ENCODE data around the gene KSR1. TPM values are rescaled to one million over a fixed set of nuclear protein-coding genes. Genes with fewer than 3 reads are reported as not detected.

KSR1 gene
- total RNA-seq, 4 donors from 2014 or later: 10.0 to 15.2 (median 13.9) TPM

- H3K27me3 ChIP-seq: no peaks in the 10 kb centered on the region
- 80 to 86% methylated on average over 2 to 4 of the region's 5 CpGs for WGBS, 2 donors (ENCODE audit: low coverage in 1 of 2)
- no peak for TF ChIP-seq CTCF (IDR thresholded peaks at IDR 0.05)
- TF ChIP-seq POLR2AphosphoS5 (IDR thresholded peaks at IDR 0.05): no peak
- TF ChIP-seq POLR2A (IDR thresholded peaks at IDR 0.05): no peak
- TF ChIP-seq EP300 (IDR thresholded peaks at IDR 0.05): no peak
- no peaks in the 10 kb centered on the region for H3K9me3 ChIP-seq
- H3K36me3 ChIP-seq: no peaks in the 10 kb centered on the region
- peaks cover 3 to 43% (median 29%) of the 10 kb centered on the region in 3 donors for H3K4me1 ChIP-seq
- no peak overlapping the region for H3K27ac ChIP-seq
- H3K4me3 ChIP-seq: no peak overlapping the region
- ATAC-seq: no peak
These were observed 30.5 kb downstream of the KSR1 start for GRCh38 chr17:27486741-27487140.

GRCh38 chr17:27488231-27488630 is 32.0 kb downstream of the KSR1 start:
- Histone ChIP-seq H3K27ac (peak overlapping the region in 3 of 4 donors; percentile 14 to 55 (median 52)), H3K36me3 (no peaks in the 10 kb centered on the region), H3K9me3 (no peaks in the 10 kb centered on the region), H3K4me3 (no peak overlapping the region), H3K4me1 (peaks cover 3 to 47% (median 29%) of the 10 kb centered on the region in 3 donors), H3K27me3 (no peaks in the 10 kb centered on the region)
- ATAC-seq: peak; percentile 49
- TF ChIP-seq EP300 (IDR thresholded peaks at IDR 0.05) (no peak), POLR2A (IDR thresholded peaks at IDR 0.05) (no peak)

GRCh38 chr17:27489045-27489715 is 32.9 kb downstream of the KSR1 start:
- peaks cover 3 to 57% (median 30%) of the 10 kb centered on the region in 3 donors for H3K4me1 ChIP-seq
- no peaks in the 10 kb centered on the region for H3K9me3 ChIP-seq
- TF ChIP-seq POLR2AphosphoS5 (IDR thresholded peaks at IDR 0.05) (peak; percentile 65), POLR2A (IDR thresholded peaks at IDR 0.05) (no peak), EP300 (IDR thresholded peaks at IDR 0.05) (no peak), CTCF (IDR thresholded peaks at IDR 0.05) (no peak)
- no peak overlapping the region for H3K4me3 ChIP-seq
- H3K27ac ChIP-seq: peak overlapping the region in 3 of 4 donors; percentile 51 to 55 (median 52)
- no peaks in the 10 kb centered on the region for H3K36me3 ChIP-seq
- no peaks in the 10 kb centered on the region for H3K27me3 ChIP-seq
- peak; percentile 87 for ATAC-seq
- 27 to 52% methylated on average over 6 to 7 of the region's 7 CpGs for WGBS, 2 donors (ENCODE audit: low coverage in 1 of 2)

- TF ChIP-seq CTCF (IDR thresholded peaks at IDR 0.05) (no peak), POLR2AphosphoS5 (IDR thresholded peaks at IDR 0.05) (no peak), EP300 (IDR thresholded peaks at IDR 0.05) (no peak), POLR2A (IDR thresholded peaks at IDR 0.05) (no peak)
- 90 to 92% methylated on average over 2 to 4 of the region's 4 CpGs for WGBS, 2 donors (ENCODE audit: low coverage in 1 of 2)
- H3K27ac ChIP-seq: no peak overlapping the region
- H3K36me3 ChIP-seq: no peaks in the 10 kb centered on the region
- no peak for ATAC-seq
- H3K9me3 ChIP-seq: no peaks in the 10 kb centered on the region
- H3K4me1 ChIP-seq: peaks cover 3 to 64% (median 37%) of the 10 kb centered on the region in 3 donors
- no peaks in the 10 kb centered on the region for H3K27me3 ChIP-seq
- no peak overlapping the region for H3K4me3 ChIP-seq
These were observed 34.1 kb downstream of the KSR1 start for GRCh38 chr17:27490391-27490790.

- H3K36me3 ChIP-seq: no peaks in the 10 kb centered on the region
- H3K4me1 ChIP-seq: peaks cover 0 to 51% (median 30%) of the 10 kb centered on the region in 3 donors
- ATAC-seq: no peak
- H3K9me3 ChIP-seq: no peaks in the 10 kb centered on the region
- TF ChIP-seq EP300 (IDR thresholded peaks at IDR 0.05) (no peak), POLR2AphosphoS5 (IDR thresholded peaks at IDR 0.05) (no peak), CTCF (IDR thresholded peaks at IDR 0.05) (no peak), POLR2A (IDR thresholded peaks at IDR 0.05) (no peak)
- H3K27me3 ChIP-seq: no peaks in the 10 kb centered on the region
- 87 to 100% methylated on average over 2 to 5 of the region's 12 CpGs for WGBS, 2 donors (ENCODE audit: low coverage in 1 of 2)
- H3K4me3 ChIP-seq: no peak overlapping the region
- no peak overlapping the region for H3K27ac ChIP-seq
These were observed 35.5 kb downstream of the KSR1 start for GRCh38 chr17:27491713-27492190.
